HL-60/S4 treated with retinoic acid at 250 ng/mL for 4 days and 3 days (cell line): Measurements from ENCODE around the gene APCDD1.
"Not testable (repeated sequence)": the region's sequence is repeated elsewhere in the genome, so short reads cannot be mapped to it uniquely, and the experiment has no call there.

Source experiments
- in situ Hi-C: fragments of 300-500 bp; cut with MboI; formaldehyde crosslinking; loops from 2 replicates; pipeline ENCODE4 v1.7.0; 2022; ENCODE audit warnings: low sequenced_read_pairs

The APCDD1 gene

DNA sequence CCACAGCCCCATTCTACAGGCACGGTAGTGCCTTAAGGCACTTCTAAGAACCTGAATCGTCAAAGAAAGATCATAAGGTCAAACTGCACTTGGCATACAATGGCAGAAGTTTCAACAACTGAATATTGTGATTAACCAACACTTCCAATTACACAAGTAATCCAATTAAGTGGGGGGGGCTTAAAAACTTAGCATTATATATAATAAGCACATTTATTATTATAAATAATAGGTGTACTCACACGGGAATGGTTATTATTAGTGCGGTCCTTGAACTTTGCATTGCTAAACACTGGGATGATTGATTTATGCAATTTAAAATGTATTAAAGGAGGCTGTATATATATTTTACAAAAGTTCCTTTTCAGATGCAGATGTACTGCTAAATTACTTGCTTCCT lies 7.6 kb downstream of the APCDD1 start:
- in situ Hi-C loops = no loop called here

DNA sequence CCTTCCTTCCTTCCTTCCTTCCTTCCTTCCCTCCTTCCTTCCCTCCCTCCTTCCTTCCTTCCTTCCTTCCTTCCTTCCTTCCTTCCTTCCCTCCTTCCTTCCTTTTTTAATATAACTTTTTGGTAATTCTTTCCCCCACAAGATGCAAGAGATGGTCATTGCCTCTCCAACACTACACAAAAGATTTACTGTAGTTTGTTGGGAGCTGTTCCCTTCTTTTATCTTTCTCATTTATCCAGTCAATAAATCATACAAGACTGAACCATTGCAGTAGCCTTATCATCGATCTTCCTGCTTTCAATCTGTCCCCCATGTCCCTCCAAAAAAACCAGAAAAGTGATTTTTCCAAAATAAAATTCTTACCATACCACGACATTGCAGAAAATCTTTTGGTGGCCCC lies 8.2 kb downstream of the APCDD1 start:
- in situ Hi-C loops = no loop called here

DNA sequence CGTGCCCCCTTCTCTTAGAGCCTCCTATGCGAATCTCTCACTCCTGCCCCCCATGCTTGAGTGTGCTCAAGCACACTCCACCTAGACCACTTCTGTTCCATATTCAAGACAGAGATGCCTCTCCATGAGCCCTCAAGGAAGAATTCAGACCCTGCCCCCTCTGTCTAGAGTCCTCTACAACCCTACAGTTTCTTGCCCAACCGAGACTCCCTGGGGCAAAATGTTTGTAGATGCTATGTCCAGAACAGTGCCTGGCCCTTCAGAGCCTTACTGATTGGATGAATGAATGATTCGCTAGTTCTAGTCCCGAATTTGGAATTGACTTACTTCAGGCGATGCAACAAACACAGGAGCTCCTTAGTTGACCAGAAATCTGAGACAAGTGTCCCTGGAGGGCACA lies 8.7 kb downstream of the APCDD1 start:
- in situ Hi-C loops = no loop called here

- in situ Hi-C loops = no loop called here
Measured at GRCh38 chr18:10463741-10464140, 9.3 kb downstream of the APCDD1 start.

DNA sequence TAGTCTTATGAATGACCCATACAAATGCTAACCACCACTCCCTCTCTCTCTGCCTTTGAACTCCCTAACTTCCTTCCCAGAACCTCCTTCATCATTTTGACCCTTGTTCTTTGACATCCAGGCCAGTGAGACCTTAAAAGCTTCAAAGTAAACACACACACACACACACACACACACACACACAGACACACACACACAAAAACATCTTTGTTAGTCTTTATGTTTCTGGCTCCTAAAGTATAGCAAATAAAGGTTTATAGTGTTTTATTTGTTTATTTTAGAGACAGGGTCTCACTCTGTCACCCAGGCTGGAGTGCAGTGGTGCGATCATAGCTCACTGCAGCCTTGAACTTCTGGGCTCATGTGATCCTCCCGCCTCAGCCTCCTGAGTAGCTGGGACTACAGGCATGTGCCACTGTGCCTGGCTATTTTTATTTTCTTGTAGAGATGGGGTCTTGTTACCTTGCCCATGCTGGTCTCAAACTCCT lies 9.8 kb downstream of the APCDD1 start:
- in situ Hi-C loops = not testable (repeated sequence)

GRCh38 chr18:10465174-10465939 lies 10.9 kb downstream of the APCDD1 start:
- in situ Hi-C loops = no loop called here

GRCh38 chr18:10470429-10470828 lies 16.0 kb downstream of the APCDD1 start:
- in situ Hi-C loops = no loop called here

DNA sequence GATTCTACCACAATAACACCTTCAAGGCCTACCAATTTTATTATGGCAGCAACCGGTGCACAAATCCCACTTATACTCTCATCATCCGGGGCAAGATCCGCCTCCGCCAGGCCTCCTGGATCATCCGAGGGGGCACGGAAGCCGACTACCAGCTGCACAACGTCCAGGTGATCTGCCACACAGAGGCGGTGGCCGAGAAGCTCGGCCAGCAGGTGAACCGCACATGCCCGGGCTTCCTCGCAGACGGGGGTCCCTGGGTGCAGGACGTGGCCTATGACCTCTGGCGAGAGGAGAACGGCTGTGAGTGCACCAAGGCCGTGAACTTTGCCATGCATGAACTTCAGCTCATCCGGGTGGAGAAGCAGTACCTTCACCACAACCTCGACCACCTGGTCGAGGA lies 17.1 kb downstream of the APCDD1 start:
- in situ Hi-C loops = no loop called here

DNA sequence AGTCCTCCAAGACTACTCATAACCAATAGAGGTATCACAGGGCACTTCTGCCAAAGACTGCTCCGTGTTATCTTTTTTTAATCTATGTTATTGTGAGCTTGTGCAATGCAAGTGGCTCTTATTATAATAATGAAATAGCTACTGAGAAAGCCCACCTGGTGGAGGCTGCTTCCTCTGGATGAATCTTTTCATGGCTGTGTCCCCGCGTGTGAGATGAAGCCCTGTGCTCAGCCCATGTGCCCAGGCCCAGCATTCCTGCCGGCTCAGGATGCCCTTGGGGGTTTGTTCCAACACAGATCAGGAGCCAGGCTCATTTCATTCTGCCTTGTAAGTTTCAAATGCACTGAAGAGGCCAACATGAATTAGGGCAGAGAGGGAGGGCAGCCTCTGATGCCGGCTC lies 18.7 kb downstream of the APCDD1 start:
- in situ Hi-C loops = no loop called here

DNA sequence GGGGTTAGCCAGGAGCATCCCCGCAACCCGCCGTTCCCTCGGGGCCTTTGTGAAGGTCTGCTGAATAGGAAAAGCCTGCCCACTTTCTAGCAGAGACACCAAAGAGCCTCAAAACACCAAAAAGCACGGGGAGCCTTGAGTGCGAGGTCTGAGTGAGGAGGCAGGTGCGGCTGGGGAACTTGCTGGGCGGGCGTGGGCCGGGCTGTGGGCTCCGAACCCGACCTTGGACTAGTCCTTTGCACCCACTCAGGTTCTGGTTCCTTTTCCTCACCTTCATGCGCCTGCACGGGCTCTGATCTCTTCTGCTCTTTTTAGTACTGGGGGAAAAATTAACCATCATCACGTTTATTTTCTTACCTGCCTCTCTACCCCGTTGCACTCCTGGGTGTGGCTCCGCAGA lies 19.9 kb downstream of the APCDD1 start:
- in situ Hi-C loops = no loop called here

DNA sequence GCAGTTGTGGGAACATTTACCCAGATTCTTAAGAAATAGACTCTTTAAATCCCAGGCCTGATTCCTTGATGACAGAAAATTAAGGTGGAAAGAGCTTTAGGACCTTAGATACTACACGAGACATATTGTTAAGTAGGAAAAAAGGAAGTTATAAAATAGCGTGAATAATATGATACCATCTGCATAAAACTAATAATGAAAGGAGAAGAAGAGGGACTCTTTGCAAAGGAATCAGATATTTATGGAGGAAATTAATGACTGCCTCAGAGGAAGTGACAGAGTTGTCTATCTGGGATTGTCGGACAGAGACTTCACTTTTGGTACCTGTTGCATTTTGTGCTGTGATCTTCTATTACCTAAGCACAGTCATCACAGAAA lies 20.8 kb downstream of the APCDD1 start:
- in situ Hi-C loops = no loop called here

- in situ Hi-C loops = no loop called here
Measured at GRCh38 chr18:10475654-10476291, 21.3 kb downstream of the APCDD1 start.

- in situ Hi-C loops = no loop called here
Measured at GRCh38 chr18:10476338-10476791, 21.9 kb downstream of the APCDD1 start.

DNA sequence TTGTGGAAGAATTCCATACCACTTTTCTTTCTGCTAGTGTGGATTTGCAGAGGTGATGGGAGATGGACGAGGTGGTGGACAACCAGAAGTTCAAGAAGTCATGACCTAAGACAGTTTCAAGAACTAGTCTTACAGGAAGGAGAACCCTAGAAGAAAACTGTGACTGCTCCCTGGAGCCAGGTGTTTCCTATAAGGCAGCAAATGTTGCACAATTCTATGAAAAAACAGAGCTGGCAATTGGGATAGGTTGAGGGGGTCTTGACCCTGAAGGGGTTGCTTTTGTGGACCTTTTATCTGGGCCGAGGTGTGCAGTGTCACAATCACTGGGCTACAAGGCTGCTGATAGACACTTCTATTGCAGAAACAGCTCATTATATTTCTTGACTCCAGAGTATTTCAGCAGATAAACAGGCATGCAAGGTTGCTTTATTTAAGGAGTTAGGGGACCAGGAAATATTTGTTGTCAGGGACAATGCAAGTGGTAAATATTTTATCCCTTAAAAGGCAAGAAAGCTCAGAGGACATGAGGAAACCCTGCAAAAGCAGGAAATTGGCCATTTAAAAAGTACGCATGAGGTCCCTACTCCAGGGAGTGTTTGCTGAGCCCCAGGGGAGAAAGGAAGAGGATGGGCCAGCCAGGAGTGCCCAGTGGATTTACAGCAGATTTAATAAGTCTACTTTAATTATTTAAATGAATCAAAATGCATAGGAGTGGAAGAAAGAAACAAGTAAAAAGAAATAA lies 22.9 kb downstream of the APCDD1 start:
- in situ Hi-C loops = no loop called here

DNA sequence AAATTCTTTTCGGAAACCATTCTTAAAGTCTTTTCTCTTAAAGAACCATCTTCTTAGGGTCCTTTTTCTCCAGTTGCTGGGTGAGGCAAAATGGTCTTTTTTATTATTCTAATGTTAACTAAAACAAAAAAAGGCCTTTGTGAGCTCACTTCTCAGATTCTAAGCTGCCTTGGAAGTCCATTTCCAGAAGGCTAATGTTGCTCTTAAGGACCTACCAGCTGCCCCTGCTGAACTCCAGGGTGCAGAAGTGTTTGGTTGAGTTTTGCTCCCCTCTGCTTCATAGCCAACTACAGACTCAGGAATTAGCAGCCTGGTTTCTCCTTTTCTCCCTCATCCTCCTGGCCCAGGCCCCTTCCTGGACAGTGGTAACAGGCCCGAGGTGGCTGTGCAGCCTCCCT lies 23.4 kb downstream of the APCDD1 start:
- in situ Hi-C loops = no loop called here

GRCh38 chr18:10481831-10482230 lies 27.4 kb downstream of the APCDD1 start:
- in situ Hi-C loops = no loop called here

DNA sequence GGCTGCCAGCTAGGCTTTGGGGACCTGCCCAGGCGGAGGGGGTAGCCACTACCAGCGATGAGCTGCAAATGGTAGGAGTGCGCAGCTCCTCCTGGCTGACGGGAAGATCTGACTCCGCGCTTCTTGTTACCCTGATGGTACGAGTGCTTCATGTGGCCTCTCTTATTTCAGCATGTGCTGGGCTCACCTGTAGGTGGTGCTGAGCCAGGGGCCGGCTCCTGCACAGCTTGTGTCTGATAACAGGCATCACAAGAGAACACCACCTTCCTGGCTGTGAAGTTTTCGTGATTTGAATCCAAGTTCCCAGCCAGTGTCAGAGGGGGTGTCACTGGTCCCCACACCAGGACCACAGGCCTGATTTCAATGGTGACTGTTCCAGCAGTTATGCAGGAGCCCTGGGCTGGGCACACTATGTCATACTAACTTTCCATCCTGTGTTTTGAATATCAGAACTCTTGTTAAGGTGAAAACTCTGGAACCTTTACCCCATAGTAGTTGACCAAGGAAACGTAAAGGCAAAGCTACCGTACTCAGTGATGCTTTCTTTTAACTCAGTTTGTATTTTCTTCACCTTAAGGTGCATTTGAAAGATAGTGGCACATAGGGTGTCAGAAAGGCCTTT lies 28.0 kb downstream of the APCDD1 start:
- in situ Hi-C loops = no loop called here

DNA sequence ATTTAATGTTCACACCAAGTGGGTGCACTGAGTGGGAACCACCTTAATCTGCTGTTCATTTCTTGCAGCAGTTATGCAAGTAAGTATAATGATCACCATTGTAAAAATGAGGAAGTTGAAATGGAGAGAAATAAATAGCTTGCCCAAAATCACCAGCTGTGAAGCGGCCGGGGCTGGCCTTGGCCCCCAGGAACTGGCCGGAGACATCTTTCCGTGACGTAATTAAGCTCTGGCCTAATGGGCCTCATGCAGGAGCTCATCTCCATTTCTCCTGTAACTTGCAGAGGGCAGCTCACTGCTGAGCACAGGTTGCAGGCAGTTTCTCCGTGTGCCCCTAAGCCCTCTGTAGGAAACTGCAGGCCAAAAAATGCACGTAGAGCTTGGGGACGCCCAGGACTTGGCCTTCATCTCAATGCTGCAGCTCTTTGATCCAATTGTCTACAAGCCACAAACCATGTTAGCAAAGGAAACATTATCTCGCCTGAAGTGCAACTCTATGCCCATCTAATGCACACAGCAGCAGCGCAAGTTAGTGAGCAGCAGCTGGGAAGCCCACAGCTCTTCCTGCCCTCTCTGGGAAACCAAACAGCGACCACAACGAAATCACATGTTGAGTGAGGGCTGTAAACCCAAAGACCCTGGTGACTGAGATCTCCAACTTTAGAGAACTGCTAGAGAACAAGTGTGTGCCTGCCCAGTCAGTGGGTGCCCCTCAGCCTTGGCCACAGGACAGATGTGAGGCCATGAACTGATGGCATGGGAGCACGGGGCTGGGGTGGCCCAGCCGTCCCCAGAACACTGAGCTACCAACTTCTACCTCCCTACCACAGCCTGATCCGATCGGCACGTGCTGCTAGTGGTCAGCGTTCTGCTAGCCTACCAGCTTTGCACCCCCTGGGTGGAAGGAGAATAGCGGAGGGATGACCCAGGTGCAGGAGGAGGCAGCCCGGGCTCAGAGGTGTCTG lies 28.8 kb downstream of the APCDD1 start:
- in situ Hi-C loops = no loop called here

- in situ Hi-C loops = no loop called here
Measured at GRCh38 chr18:10485475-10485874, 31.0 kb downstream of the APCDD1 start.

DNA sequence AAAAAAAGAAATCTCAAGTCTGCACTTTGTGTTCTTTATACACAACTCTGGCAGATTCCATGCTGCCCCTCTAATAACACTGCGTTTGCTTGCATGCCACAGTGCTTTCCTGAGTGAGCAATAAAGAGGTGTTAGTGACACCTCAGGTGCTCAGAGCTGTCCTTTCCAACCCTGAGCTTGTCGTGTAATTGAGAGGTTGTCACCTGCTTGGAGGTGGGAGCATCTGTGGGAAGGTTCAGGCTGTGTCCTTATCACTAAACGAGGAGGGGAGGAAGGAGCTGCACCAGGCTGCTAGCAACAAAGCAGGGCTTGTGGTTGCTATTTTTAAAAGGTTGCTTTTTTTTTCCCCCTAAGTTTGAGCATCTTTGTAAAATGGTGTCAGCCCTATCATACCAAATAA lies 31.9 kb downstream of the APCDD1 start:
- in situ Hi-C loops = no loop called here
